Activated CD8-positive, alpha-beta memory T cell treated with anti-CD3 and anti-CD28 coated beads, Interleukin-2, amount 50 U/mL, for 1 hour (primary cell): ENCODE measurements around the gene ADAMTS16.

Experiments used
- DNase-seq: peaks from one replicate; pipeline ENCODE4 v3.0.0-alpha.2; 2020; ENCODE audit errors: extremely low read depth

Gene ADAMTS16

GRCh38 chr5:5141625-5142525 is 1.7 kb downstream of the ADAMTS16 start:
- peak; percentile 9 for DNase-seq

DNA sequence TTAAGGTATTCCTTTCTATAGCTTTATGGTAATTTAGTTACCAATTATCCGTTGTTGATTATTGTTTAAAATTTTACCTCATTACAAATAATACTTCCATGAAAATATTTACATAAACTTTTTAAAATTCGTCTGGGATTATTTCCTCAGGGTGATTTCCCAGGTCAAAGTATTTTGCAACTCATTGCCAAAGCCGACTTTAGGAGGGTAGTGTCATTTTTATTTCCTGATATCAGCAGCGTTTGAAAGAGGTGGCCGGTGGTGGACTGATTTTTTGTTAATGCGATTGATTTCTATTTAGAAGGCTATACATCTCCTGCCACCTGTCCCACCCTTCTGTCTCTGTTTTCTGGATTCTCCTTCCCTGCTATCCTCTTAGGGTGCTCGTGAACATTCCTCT is 4.3 kb downstream of the ADAMTS16 start:
- DNase-seq: no peak

GRCh38 chr5:5145651-5146529 is 5.8 kb downstream of the ADAMTS16 start:
- no peak for DNase-seq

- no peak for DNase-seq
These were observed 6.5 kb downstream of the ADAMTS16 start for GRCh38 chr5:5146530-5147160.

- no peak for DNase-seq
These were observed 9.0 kb downstream of the ADAMTS16 start for GRCh38 chr5:5149154-5149553.

DNA sequence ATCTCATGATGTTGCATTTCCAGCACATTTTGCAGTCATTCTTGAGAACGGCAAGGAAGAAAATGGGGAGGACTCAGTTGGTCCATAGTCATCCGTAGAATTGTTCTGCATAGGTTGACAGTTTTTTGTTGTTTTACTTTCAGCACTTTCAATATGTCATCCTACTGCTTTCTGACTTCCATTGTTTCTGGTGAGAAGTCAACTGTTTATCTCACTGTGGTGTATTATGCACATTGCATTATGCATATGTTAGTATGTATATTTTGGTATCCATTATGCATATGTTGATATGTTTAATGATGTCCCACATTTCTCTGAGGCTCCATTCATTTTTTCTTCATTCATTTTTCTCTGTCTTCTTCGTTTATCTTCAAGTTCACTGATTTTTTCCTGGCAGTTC is 10.5 kb downstream of the ADAMTS16 start:
- no peak for DNase-seq

- no peak for DNase-seq
These were observed 14.6 kb downstream of the ADAMTS16 start for GRCh38 chr5:5154733-5155132.

- DNase-seq: no peak
These were observed 15.5 kb downstream of the ADAMTS16 start for GRCh38 chr5:5155617-5156016.

- no peak for DNase-seq
These were observed 16.4 kb downstream of the ADAMTS16 start for GRCh38 chr5:5156471-5157082.

GRCh38 chr5:5158472-5158895 is 18.4 kb downstream of the ADAMTS16 start:
- DNase-seq: no peak

- DNase-seq: no peak
These were observed 19.4 kb downstream of the ADAMTS16 start for GRCh38 chr5:5159282-5160103.

DNA sequence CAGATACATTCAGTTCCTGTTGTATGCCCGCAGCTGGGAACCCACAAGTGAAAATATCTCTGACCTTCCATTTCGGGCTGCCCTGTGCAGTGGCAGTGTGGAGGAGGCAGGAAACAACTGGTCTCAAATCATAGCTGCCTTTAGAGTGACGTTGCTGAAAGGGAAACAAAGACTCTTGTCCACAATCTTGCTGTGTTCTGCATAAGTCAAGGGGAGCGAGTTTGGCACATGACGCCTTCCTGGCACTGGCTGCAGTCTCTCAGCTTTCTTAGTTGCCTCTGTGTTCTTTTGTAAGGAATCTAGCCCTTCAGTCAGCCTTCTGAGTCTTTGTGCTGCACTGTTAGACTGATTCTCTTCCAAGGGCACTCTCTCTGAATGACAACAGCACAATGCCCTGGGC is 24.0 kb downstream of the ADAMTS16 start:
- DNase-seq: no peak

- no peak for DNase-seq
These were observed 25.4 kb downstream of the ADAMTS16 start for GRCh38 chr5:5165541-5166002.

DNA sequence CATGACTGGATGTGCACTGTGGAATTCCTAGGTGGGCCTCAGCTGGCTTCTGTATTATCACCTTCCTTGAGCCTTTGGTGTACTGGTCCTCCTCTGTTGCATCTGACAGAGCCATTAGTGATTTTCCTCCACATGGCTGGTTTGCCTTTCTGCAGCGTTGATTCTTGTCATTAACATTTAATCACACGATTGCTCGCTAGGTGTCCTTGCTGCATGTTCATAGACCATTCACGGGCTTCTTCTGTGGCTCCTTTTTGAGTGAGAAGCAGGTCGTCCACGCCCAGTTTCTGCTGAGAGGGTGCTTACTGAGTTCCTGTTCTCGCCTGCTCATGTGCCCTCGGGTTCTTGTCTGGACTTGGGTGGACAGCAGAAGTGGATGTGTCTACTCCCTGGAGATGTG is 29.3 kb downstream of the ADAMTS16 start:
- no peak for DNase-seq

DNA sequence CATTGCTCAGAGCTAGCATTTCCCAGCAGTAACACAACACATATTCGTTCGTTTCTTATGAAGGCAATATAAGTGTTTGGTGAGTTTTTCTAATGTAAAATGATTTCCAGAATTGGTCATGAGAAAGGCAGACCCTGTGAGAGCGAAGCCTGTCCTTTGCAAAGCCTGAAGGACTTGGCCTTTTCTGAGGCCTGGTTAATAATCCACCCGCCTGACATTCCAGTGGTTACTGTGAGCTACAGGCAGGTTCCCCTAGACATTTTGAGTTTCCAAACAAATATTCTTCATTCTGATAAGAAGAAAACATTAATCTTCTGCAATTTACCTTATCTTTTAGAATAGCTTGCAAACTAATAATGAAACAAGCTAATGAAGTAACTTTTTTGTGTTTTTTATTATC is 38.0 kb downstream of the ADAMTS16 start:
- DNase-seq: no peak

DNA sequence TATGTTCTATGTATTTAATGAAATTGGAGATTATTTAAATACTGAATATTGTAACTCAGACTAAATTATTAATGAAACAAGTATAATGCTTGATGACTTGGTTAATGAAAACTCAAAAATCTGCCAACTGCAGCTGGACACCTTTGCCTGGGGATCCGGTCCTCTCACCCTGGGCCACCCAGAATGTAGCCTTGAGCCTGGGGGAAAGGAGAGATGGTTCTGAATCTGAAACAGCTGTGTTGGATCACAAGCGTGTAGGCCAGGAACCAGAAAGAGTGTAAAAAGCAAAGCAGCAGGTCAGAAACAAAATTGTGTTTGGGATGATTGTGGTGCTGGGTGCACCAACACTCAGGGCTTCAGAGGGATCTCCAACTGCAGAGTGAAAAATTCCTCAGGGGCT is 38.5 kb downstream of the ADAMTS16 start:
- no peak for DNase-seq

DNA sequence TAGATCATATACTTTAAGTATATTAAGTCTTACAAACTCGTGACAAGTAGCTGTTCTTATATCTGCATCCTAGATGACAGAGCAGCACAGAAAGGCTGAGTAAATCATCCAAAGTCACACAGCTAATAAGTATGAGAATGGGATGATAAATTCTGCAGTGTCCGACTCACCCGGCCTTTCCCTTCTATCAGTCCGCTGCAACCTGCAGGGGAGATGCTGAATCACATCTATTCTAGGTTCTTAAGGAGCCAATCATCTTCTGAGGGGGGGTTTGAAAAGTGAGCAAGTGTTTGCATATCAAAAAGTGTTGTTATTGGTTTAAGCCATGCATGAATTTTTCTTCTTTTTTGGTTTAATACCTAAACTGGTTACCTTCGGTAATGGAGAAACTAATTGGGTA is 38.9 kb downstream of the ADAMTS16 start:
- DNase-seq: no peak

DNA sequence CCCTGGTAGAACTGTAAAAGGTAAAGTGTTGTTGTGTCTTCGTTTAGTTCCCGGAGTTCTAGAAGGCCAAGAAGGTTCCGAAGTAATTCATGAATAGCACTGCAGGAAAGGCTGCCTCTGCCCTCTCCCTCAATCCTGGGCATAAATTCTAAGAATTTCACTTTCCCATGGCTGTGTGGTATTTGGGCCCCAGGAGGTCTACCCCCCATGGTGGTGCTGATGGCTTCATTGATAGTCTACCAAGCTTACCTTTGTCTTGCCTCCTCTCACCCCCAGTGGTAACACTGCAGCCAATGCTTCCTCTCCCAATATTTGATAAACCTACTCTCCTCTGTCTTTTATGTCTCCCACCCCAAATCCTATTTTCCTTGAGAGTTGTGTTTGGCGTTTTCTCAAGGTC is 39.5 kb downstream of the ADAMTS16 start:
- no peak for DNase-seq

DNA sequence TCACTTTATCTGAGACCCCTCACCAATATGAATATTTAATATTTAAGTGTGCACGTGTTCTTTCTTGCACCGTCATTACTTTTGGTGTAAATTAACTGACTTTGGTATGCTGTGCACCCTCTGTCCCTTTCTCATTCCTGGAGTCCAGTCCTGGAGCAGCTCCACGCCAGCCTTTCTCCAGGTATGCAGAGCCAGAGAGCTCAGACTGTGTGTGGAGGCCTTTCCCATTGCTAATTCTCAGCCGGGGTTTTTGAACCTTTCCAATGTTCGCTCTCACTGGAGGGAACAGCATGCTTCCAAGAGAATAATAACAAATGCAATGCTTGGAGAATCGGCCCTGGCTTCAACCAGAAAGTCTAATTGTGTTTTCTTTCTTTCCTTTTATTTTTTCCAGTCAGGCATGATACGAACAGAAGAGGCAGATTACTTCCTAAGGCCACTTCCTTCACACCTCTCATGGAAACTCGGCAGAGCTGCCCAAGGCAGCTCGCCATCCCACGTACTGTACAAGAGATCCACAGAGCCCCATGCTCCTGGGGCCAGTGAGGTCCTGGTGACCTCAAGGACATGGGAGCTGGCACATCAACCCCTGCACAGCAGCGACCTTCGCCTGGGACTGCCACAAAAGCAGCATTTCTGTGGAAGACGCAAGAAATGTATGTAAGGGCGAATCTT is 41.7 kb downstream of the ADAMTS16 start:
- DNase-seq: no peak

DNA sequence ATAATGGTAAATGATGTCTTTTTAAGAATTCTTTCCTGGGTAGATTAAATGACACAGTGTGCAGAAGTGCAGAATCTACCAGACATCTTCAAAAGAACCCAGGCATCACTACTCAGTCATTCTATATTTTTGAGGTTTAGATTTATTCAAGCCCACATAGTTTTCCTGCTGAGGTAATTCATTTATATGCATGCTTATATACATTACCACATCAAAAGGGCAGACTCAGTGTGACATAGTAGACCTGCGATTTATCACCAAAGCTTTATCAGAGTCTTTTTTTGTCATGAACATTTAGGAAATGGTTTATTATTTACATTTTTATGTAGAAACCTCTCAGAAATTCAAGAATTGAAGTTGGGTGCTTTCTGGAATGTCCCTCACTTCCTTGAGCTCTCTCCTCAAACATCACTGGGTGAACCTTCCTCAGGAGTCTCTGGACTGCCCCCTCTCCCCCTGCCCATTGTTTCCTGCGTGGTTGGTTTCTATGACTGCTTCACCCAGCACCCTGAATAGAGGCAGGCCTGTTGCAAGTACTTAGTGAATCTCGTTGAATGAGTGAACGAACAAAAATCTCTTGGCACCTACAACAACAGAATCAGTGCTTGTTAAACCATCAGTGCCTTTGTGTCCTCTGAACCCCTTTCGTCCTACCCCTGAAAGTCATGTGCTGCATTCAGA is 42.5 kb downstream of the ADAMTS16 start:
- DNase-seq: no peak
